ENCODE results near the gene SEC31A. TPM values are rescaled to one million over a fixed set of nuclear protein-coding genes. Genes with fewer than 3 reads are reported as not detected.

The SEC31A gene
- total and polyA plus RNA-seq, 8 donors: 72.1 to 590 (median 128) TPM

DNA sequence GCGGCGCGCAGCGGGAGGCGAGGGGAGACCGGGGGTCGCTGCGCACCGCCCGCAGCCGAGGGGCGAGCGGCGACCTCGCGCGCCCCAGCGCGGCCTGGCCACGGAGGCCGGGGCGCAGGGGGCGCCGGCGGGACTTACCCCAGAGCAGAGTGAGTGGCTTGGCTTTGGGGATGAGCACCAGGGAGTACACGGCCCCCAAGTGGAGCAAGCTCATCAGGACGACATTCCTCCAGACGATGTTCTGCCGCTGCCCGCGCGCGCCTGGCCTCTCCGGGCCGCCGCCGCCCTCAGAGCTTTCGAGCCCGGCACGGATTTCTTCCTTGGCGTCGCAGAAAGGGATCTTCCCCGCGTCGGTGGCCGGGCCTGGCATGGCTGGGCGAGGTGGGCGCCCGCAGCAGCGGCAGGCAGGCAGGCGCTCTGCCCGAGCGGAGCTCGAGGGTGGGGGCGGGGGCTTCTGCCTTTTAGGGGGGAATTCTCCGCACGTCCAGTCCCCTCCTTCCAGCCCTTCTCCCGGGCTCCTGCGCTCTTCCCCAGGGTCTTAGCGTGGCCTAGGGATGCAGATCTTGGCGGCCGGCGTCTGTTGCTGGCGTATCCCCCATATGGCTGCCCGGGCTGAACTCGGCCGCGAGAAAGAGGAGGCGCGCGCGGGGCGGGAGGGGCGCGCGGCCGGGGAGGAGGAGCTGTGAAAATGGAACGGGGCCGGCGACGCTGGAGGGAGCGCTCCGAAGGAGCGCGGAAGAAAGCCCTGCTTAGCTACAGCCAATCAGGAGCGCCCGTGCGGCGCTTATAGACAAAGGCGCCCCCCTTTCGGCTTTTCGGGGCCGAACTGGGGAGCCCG lies 92.6 kb downstream of the SEC31A start, which contains the start of gene SCD5:
SCD5 (minus strand) TSS at position 629 of the 838 bp plus-strand sequence; CDS start at position 370, 259 bp downstream.
- intact Hi-C loops (cut with DNase I; ENCODE audit: low total_unique reads): no loop called here
- no peaks in the 10 kb centered on the region for H3K36me3 ChIP-seq
- TF ChIP-seq EP300 (IDR thresholded peaks at IDR 0.05) (no peak), POLR2AphosphoS5 (IDR thresholded peaks at IDR 0.05) (no peak), POLR2A (IDR thresholded peaks at IDR 0.05) (no peak)
- TF ChIP-seq, protein P1, sequence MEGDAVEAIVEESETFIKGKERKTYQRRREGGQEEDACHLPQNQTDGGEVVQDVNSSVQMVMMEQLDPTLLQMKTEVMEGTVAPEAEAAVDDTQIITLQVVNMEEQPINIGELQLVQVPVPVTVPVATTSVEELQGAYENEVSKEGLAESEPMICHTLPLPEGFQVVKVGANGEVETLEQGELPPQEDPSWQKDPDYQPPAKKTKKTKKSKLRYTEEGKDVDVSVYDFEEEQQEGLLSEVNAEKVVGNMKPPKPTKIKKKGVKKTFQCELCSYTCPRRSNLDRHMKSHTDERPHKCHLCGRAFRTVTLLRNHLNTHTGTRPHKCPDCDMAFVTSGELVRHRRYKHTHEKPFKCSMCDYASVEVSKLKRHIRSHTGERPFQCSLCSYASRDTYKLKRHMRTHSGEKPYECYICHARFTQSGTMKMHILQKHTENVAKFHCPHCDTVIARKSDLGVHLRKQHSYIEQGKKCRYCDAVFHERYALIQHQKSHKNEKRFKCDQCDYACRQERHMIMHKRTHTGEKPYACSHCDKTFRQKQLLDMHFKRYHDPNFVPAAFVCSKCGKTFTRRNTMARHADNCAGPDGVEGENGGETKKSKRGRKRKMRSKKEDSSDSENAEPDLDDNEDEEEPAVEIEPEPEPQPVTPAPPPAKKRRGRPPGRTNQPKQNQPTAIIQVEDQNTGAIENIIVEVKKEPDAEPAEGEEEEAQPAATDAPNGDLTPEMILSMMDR (IDR thresholded peaks at IDR 0.05): no peak
- H3K27me3 ChIP-seq: peaks cover 0 to 27% (median 16%) of the 10 kb centered on the region in 3 donors
- H3K27ac ChIP-seq: peak within 1 kb of the TSS; percentile 19 to 76 (median 64)
- WGBS, 5 donors: 0 to 3% (median 1%) methylated on average over 27 to 94 of the region's 94 CpGs
- H3K4me1 ChIP-seq: peaks cover 7 to 36% (median 32%) of the 10 kb centered on the region in 4 donors
- H3K4me3 ChIP-seq: peak within 1 kb of the TSS; percentile 78 to 89 (median 88)
- peak; percentile 66 to 93 for DNase-seq
- H3K9me3 ChIP-seq: no peaks in the 10 kb centered on the region

DNA sequence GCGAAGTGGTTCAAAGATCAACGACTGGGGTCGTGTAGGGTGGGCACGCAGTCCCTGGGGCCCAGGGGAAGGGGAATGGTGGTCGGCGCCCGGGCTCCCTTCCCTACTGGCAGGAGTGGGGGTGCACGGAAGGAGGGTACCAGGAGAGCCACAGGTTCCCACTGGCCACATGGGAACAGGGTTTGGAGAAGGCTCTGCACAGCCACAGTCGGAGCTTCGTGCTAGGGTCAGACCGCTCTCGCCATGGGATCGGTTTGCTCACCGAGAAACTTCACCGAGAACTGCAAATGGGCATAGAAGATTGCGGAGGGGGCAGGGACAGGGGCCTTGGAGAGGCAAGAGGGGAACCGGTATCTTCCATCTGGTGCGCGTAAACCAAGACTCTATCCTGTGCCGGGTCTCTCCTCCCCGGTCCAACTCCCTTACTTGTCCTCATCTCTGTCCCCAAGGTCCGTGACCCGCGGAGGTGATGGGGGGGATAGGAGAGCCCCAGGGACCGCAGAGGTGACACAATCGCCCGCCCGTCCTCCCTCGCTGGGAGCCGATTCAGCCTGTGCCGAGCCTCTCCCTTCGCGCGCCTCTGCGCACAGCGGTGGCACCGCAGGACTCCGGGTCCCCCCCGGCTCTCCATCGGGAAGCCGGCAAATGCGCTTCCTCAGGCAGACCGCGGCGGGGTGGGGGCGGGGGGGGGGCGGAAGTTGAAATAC lies 93.4 kb downstream of the SEC31A start:
- peak in 1 of 2 donors; percentile 69 for DNase-seq
- peak overlapping the region; percentile 78 to 89 (median 88) for H3K4me3 ChIP-seq

DNA sequence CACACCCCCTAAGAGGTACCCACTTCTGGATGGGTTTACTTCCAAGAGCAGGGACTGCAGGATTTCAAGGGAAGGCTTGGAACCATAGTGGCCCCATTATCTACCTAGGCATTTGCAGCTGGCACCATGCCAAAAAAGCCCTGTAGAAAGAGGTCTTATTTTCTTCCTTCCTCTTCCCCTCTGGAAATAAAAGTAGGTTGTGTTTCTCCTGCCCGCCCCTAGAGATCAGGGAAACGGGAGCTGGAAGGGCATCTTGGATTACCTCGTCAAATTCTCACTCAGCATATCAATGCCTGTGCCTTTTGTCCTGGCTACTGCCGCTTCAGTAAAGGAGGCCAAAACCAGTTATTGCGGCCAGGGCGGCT lies 93.9 kb downstream of the SEC31A start:
- H3K27ac ChIP-seq: peak overlapping the region in 1 of 5 donors; percentile 12
- intact Hi-C loops (cut with DNase I; ENCODE audit: low total_unique reads): no loop called here
- peaks cover 7 to 40% (median 32%) of the 10 kb centered on the region in 4 donors for H3K4me1 ChIP-seq
- DNase-seq: peak in 1 of 2 donors; percentile 49
- H3K4me3 ChIP-seq: peak overlapping the region; percentile 78 to 89 (median 88)
- WGBS, 5 donors: 18 to 47% (median 24%) methylated on average over 6 of the region's 6 CpGs
- H3K9me3 ChIP-seq: no peaks in the 10 kb centered on the region
- TF ChIP-seq EP300 (IDR thresholded peaks at IDR 0.05): no peak
- TF ChIP-seq, protein P1 (IDR thresholded peaks at IDR 0.05): no peak
- no peak for TF ChIP-seq POLR2A (IDR thresholded peaks at IDR 0.05)
- TF ChIP-seq POLR2AphosphoS5 (IDR thresholded peaks at IDR 0.05): no peak
- peaks cover 0 to 27% (median 16%) of the 10 kb centered on the region in 3 donors for H3K27me3 ChIP-seq
- H3K36me3 ChIP-seq: no peaks in the 10 kb centered on the region

More for the DNA sequence above, 93.4 kb downstream of the SEC31A start:
- Histone ChIP-seq H3K4me1 (peaks cover 7 to 40% (median 32%) of the 10 kb centered on the region in 4 donors), H3K27ac (peak overlapping the region in 3 of 5 donors; percentile 19 to 76 (median 64)), H3K36me3 (no peaks in the 10 kb centered on the region), H3K9me3 (no peaks in the 10 kb centered on the region), H3K27me3 (peaks cover 0 to 27% (median 16%) of the 10 kb centered on the region in 3 donors)
- 2 to 9% (median 3%) methylated on average over 26 to 47 of the region's 47 CpGs for WGBS, 5 donors
- no peak for TF ChIP-seq POLR2A (IDR thresholded peaks at IDR 0.05)
- no peak for TF ChIP-seq EP300 (IDR thresholded peaks at IDR 0.05)
- no peak for TF ChIP-seq POLR2AphosphoS5 (IDR thresholded peaks at IDR 0.05)
- TF ChIP-seq, protein P1 (IDR thresholded peaks at IDR 0.05): no peak
- intact Hi-C loops (cut with DNase I; ENCODE audit: low total_unique reads): no loop called here
